ENCODE data around the gene OR52B2.
"Not testable (repeated sequence)": the region's sequence is repeated elsewhere in the genome, so short reads cannot be mapped to it uniquely, and the experiment has no call there.

Gene OR52B2

DNA sequence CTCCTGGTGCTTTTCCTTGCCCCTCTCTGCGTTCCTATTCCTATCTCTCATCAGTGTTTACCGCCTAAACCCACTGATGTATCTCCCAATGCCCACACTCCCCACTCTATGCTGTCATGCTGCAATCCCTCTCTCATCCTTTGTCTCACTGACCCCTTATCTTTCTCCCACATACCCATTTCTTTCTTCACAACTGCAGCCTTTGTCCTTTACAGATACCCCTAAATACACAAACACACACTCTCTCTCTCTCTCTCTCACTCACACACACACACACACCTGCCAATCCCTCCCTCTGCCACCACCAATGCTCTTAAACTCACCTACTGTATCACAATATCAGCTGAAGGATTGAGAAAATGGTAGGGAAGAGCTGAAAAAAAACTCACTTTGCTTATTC, 5.3 kb upstream of the OR52B2 start:
- no peak for DNase-seq
- in situ Hi-C loops (cut with HindIII; ENCODE audit: low pct_ligation_motif_present, low pct_unique_long_range_greater_than_20kb, low sequenced_read_pairs) = no loop called here

GRCh38 chr11:6156628-6157359, 13.3 kb downstream of the OR52B2 start:
- in situ Hi-C loops (cut with HindIII; ENCODE audit: low pct_ligation_motif_present, low pct_unique_long_range_greater_than_20kb, low sequenced_read_pairs) = no loop called here

DNA sequence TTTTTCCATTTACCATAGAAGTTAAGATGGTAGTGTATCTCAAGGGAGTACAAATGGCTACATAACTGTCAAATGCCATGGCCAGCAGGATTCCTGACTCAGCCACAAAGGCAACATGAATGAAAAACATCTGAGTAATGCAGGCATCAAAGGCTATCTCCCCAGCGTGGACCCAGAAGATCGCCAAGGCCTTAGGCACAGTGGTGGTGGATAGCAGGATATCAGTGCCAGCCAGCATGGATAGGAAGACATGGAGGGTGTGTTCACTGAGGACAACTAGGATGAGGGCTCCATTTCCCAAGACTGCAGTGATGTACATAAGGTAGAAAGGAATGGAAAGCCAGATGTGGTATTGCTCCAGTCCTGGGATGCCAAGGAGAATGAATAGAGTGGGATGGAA, 18.0 kb downstream of the OR52B2 start:
- in situ Hi-C loops (cut with HindIII; ENCODE audit: low pct_ligation_motif_present, low pct_unique_long_range_greater_than_20kb, low sequenced_read_pairs) = no loop called here
- no peak for DNase-seq

More at GRCh38 chr11:6156628-6157359, 13.3 kb downstream of the OR52B2 start:
- no peak for DNase-seq

DNA sequence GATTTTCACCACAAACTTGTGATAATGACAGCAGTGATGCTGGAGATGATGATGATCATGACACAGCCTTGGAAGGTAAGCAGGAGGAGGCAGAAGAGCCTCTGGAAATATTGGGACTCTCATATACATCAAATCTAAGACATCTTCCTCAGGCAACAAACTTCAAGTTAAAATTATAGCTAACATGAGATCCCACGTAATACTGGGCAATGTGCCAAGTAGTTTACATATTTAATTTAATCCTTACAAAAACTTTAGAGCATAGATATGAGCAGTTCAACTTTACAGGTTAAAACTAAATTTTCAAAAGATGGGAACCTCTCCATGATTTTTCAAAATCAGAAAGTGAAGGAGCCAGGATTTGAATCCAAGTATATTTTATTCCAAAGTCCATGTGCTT, 19.0 kb downstream of the OR52B2 start:
- in situ Hi-C loops (cut with HindIII; ENCODE audit: low pct_ligation_motif_present, low pct_unique_long_range_greater_than_20kb, low sequenced_read_pairs) = no loop called here
- DNase-seq = no peak

DNA sequence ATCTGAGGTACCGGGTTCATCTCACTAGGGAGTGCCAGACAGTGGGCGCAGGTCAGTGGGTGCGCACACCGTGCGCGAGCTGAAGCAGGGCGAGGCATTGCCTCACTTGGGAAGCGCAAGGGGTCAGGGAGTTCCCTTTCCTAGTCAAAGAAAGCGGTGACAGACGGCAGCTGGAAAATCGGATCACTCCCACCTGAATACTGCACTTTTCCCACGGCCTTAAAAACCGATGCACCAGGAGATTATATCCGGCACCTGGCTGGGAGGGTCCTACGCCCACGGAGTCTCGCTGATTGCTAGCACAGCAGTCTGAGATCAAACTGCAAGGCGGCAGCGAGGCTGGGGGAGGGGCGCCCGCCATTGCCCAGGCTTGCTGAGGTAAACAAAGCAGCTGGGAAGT, 26.4 kb downstream of the OR52B2 start:
- in situ Hi-C loops (cut with HindIII; ENCODE audit: low pct_ligation_motif_present, low pct_unique_long_range_greater_than_20kb, low sequenced_read_pairs); DNase-seq: not testable (repeated sequence)

DNA sequence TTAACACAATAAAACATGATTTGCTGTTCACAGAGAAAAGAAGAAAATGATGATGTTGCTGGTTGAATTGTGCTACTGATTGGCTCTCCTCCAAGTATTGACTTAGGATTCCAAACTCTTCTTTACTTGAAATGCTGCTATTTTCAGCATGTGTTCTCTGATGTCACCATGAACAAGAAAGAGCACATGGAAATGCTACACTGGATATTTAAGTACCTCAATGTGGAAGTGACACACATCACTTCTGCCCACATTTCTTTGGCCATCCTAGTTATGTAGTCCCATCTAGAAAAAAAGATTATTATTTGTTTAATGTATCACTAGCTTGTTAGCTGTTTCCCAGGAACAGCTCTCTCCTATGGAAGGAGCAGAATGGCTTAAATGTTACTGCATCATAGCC, 27.2 kb downstream of the OR52B2 start:
- in situ Hi-C loops (cut with HindIII; ENCODE audit: low pct_ligation_motif_present, low pct_unique_long_range_greater_than_20kb, low sequenced_read_pairs) = no loop called here
- DNase-seq = no peak

DNA sequence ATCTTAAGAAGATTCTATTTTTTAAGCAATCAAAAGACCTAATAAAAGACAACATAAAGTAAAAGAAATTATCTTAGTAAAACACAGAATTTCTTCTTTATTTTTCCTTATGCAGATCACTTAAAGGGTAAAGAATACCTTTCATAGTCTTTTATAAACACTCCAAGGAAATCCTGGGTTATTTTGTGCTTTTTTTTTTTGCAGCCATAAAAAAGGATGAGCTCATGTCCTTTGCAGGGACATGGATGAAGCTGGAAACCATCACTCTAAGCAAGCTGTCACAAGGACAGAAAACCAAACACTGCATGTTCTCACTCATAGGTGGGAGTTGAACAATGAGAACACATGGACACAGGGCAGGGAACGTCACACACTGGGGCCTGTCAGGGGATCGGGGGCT, 34.2 kb downstream of the OR52B2 start:
- in situ Hi-C loops (cut with HindIII; ENCODE audit: low pct_ligation_motif_present, low pct_unique_long_range_greater_than_20kb, low sequenced_read_pairs); DNase-seq: not testable (repeated sequence)

GRCh38 chr11:6132431-6132830, 37.7 kb downstream of the OR52B2 start:
- in situ Hi-C loops (cut with HindIII; ENCODE audit: low pct_ligation_motif_present, low pct_unique_long_range_greater_than_20kb, low sequenced_read_pairs) = no loop called here
- DNase-seq = no peak

GRCh38 chr11:6129635-6130034, 40.5 kb downstream of the OR52B2 start:
- in situ Hi-C loops (cut with HindIII; ENCODE audit: low pct_ligation_motif_present, low pct_unique_long_range_greater_than_20kb, low sequenced_read_pairs) = no loop called here

DNA sequence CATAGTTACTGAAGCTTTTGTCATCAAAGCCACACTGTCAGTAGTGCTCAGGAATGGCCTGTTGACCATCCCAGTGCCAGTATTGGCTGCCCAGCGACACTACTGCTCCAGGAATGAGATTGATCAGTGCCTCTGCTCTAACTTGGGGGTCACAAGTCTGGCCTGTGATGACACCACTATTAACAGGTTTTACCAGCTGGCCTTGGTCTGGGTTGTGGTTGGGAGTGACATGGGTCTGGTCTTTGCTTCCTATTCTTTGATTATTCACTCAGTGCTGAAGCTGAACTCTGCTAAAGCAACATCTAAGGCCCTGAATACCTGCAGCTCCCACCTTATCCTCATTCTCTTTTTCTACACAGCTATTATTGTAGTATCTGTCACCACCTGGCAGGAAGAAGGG, 41.1 kb downstream of the OR52B2 start:
- DNase-seq = no peak
- in situ Hi-C loops (cut with HindIII; ENCODE audit: low pct_ligation_motif_present, low pct_unique_long_range_greater_than_20kb, low sequenced_read_pairs) = no loop called here

More at GRCh38 chr11:6129635-6130034, 40.5 kb downstream of the OR52B2 start:
- DNase-seq = no peak

DNA sequence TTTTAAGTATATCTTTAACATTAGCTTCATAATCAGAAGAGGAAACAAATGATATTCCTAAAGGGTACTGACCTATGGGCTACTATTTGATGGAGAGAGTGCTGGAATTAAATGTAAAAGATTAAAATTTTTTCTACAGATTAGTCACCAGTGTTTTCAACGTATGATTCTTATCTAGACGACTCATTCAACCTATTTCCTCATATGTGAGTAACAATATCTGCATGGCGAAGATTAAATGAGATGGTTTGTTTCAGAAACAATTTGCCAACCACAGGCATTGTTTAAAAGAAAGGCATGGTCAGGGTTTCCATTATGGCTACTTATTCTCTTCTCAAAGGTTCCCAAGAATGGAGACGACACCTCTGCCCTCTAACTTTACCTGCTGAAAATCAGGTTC, 42.2 kb downstream of the OR52B2 start:
- no peak for DNase-seq
- in situ Hi-C loops (cut with HindIII; ENCODE audit: low pct_ligation_motif_present, low pct_unique_long_range_greater_than_20kb, low sequenced_read_pairs) = no loop called here

DNA sequence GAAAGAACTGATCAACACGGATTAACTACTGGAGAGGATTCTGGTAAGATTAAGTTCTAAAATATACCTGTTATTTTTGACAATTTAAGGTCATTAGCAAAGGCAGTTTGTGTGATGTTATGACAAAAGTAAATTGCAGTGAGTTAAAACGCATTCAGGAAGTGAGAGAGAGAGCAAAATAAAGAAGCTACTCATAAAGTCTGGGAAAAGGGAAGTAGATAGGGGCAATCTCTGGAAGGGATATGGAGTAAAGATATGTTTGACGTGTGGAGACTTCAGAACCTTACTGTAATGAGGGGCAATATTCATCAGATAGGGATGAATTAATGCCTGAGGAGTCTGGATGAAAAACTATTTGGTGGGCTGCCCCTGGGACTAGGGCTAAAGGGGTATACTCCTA, 45.9 kb downstream of the OR52B2 start:
- in situ Hi-C loops (cut with HindIII; ENCODE audit: low pct_ligation_motif_present, low pct_unique_long_range_greater_than_20kb, low sequenced_read_pairs) = no loop called here
- no peak for DNase-seq

All from ACHN (cell line).